GM23338 (cell line): Measurements from ENCODE around the gene TMEM101. TPM values are rescaled to one million over a fixed set of nuclear protein-coding genes. Genes with fewer than 3 reads are reported as not detected.

Source experiments
- ATAC-seq: fragments of 200-7000 bp; cut with Tn5 transposase; 3 replicates; pipeline ENCODE4 v1.9.1; 2020
- DNase-seq: peaks from one replicate; pipeline ENCODE4 v3.0.0-alpha.2; 2015; ENCODE audit warnings: low spot score
- H2AFZ ChIP-seq: fragments of 200-600 bp; sonication (generic); 2 replicates; pipeline ENCODE4 v1.8.0; 2016; ENCODE audit warnings: antibody characterized with exemption, mild to moderate bottlenecking, moderate library complexity
- H3F3A ChIP-seq: fragments of 200-600 bp; sonication (generic); replicated peaks from 2 replicates; pipeline ENCODE4 v1.8.0; 2017; ENCODE audit warnings: antibody characterized with exemption, mixed run types, low read depth
- H3K27ac ChIP-seq: fragments of 200-600 bp; sonication (generic); 2 replicates; pipeline ENCODE4 v1.6.1; 2016; ENCODE audit warnings: low read depth
- H3K27me3 ChIP-seq: fragments of 200-600 bp; sonication (generic); 2 replicates; pipeline ENCODE4 v1.8.0; 2016; ENCODE audit warnings: mild to moderate bottlenecking, mixed run types, moderate library complexity; ENCODE audit not compliant: insufficient read depth
- H3K36me3 ChIP-seq: fragments of 200-600 bp; sonication (generic); 2 replicates; pipeline ENCODE4 v1.8.0; 2016; ENCODE audit warnings: mild to moderate bottlenecking; ENCODE audit not compliant: insufficient read depth
- H3K4me1 ChIP-seq: fragments of 200-600 bp; sonication (generic); 2 replicates; pipeline ENCODE4 v1.8.0; 2016; ENCODE audit warnings: mild to moderate bottlenecking, moderate library complexity; ENCODE audit not compliant: insufficient read depth
- H3K4me2 ChIP-seq: fragments of 200-600 bp; sonication (generic); 2 replicates; pipeline ENCODE4 v1.7.1; 2017; ENCODE audit warnings: mixed run types
- H3K4me3 ChIP-seq: fragments of 200-600 bp; sonication (generic); 2 replicates; pipeline ENCODE4 v1.6.1; 2016; ENCODE audit warnings: mixed run types
- H3K79me2 ChIP-seq: fragments of 200-600 bp; sonication (generic); replicated peaks from 2 replicates; pipeline ENCODE4 v1.8.0; 2017; ENCODE audit warnings: mild to moderate bottlenecking; ENCODE audit not compliant: insufficient read depth
- H3K9me2 ChIP-seq: fragments of 200-600 bp; sonication (generic); 2 replicates; pipeline ENCODE4 v1.8.0; 2017; ENCODE audit not compliant: insufficient read depth
- H4K20me1 ChIP-seq: fragments of 200-600 bp; sonication (generic); replicated peaks from 2 replicates; pipeline ENCODE4 v1.8.0; 2017; ENCODE audit warnings: mild to moderate bottlenecking; ENCODE audit not compliant: insufficient read depth
- H3K27ac Mint-ChIP-seq: 2 replicates; pipeline ENCODE4 v1.8.0; 2020; ENCODE audit warnings: inconsistent platforms, mild to moderate bottlenecking, moderate library complexity, mixed read lengths
- H3K27me3 Mint-ChIP-seq: 3 replicates; pipeline ENCODE4 v1.8.0; 2022; ENCODE audit warnings: low read depth, mild to moderate bottlenecking, moderate library complexity, mixed read lengths, inconsistent platforms; ENCODE audit not compliant: insufficient read depth, poor library complexity
- H3K36me3 Mint-ChIP-seq: 3 replicates; pipeline ENCODE4 v1.8.0; 2021; ENCODE audit warnings: low read depth, mild to moderate bottlenecking, inconsistent platforms, moderate library complexity, mixed read lengths
- H3K4me1 Mint-ChIP-seq: 3 replicates; pipeline ENCODE4 v1.8.0; 2020; ENCODE audit warnings: mild to moderate bottlenecking, inconsistent platforms, mixed read lengths
- H3K4me3 Mint-ChIP-seq: 3 replicates; pipeline ENCODE4 v1.8.0; 2021; ENCODE audit warnings: moderate library complexity, mild to moderate bottlenecking, inconsistent platforms, mixed read lengths
- H3K9me3 Mint-ChIP-seq: 3 replicates; pipeline ENCODE4 v1.8.0; 2020; ENCODE audit warnings: moderate library complexity, mild to moderate bottlenecking, inconsistent platforms, mixed read lengths
- CREB1 ChIP-seq: fragments of 250-450 bp; sonication (Bioruptor Pico); IDR thresholded peaks from 2 replicates; pipeline ENCODE4 v1.5.0; 2020; ENCODE audit warnings: low read depth, mild to moderate bottlenecking, moderate library complexity
- EZH2phosphoT487 ChIP-seq: fragments of 200-600 bp; sonication (generic); IDR thresholded peaks from one replicate; pipeline ENCODE4 v1.8.1; 2018; ENCODE audit warnings: antibody characterized with exemption; ENCODE audit not compliant: unreplicated experiment
- JUNB ChIP-seq: IDR thresholded peaks from one replicate; pipeline ENCODE4 v1.6.1; 2016; ENCODE audit warnings: antibody characterized with exemption; ENCODE audit not compliant: unreplicated experiment
- POLR2AphosphoS5 ChIP-seq: IDR thresholded peaks from 2 replicates; pipeline ENCODE4 v1.6.1; 2016; ENCODE audit warnings: antibody characterized with exemption, low read depth
- STAT1 ChIP-seq: IDR thresholded peaks from one replicate; pipeline ENCODE4 v1.6.1; 2016; ENCODE audit warnings: antibody characterized with exemption; ENCODE audit not compliant: unreplicated experiment
- ZNF114 ChIP-seq: fragments of 250-450 bp; sonication (Bioruptor Pico); IDR thresholded peaks from 2 replicates; pipeline ENCODE4 v1.5.0; 2020; ENCODE audit warnings: mild to moderate bottlenecking, moderate library complexity
- polyA plus RNA-seq: library from polyadenylated mRNA; unstranded; fragments of >200 nt; fragmentation: Nextera tagmentation; extraction: Ambion mirVana; gene quantifications from 2 replicates; pipeline ENCODE4 v1.2.1, GENCODE V29; 2016
- total RNA-seq: library from RNA; depleted of rRNA; stranded (reverse); fragments of >200 nt; shearing (Covaris generic); gene quantifications from 2 replicates; pipeline ENCODE4 v1.2.3, GENCODE V29; 2014
- TF ChIP-seq, protein P1 (sequence below): IDR thresholded peaks from 2 replicates; pipeline ENCODE4 v1.6.1; 2016; ENCODE audit warnings: antibody characterized with exemption
- TF ChIP-seq, protein P2 (sequence below): IDR thresholded peaks from one replicate; pipeline ENCODE4 v1.6.1; 2018; ENCODE audit warnings: antibody characterized with exemption; ENCODE audit not compliant: unreplicated experiment
- TF ChIP-seq, protein P3 (sequence below): fragments of 250-450 bp; sonication (Bioruptor Pico); IDR thresholded peaks from 2 replicates; pipeline ENCODE4 v1.5.0; 2020; ENCODE audit warnings: mild to moderate bottlenecking, moderate library complexity
- TF ChIP-seq, protein P4 (sequence below), 2 experiments: fragments of 200-600 bp in 1 of 2; sonication (generic) in 1 of 2; conservative IDR thresholded peaks; 2 replicates each; pipeline versions ENCODE4 v1.5.1 to v1.6.1; 2016 to 2017; ENCODE audit warnings: antibody characterized with exemption in 2 of 2, low read depth in 2 of 2, mild to moderate bottlenecking in 2 of 2, moderate library complexity in 1 of 2

TMEM101 gene
- total and polyA plus RNA-seq, 2 experiments from 2014 or later: 15.9 to 31.6 TPM

DNA sequence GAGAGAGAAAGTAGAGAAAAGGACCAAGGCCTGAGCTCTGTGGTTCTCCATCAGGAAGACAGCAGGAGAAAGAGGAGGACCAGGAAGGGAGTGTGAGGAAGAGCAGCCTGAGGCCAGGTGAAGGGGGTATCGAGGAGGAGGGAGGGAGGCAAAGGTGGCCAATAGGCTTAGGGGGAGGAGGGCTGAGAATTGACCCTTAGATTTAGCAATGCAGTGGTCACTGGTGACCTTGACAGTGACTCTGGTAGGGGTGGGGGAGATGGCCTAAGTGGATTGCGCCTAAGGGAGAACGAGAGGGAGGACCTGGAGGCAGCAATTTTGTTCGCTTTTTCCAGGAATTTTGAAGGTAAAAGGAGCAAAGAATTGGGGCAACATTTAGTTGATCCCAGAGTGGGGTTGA is 15.7 kb downstream of the TMEM101 start:
- ATAC-seq (no peak), DNase-seq (no peak)
- Mint-ChIP-seq H3K4me1 (peaks cover 3% of the 10 kb centered on the region), H3K27me3 (peaks cover 16% of the 10 kb centered on the region), H3K4me3 (no peak overlapping the region), H3K9me3 (no peaks in the 10 kb centered on the region), H3K27ac (no peak overlapping the region), H3K36me3 (no peaks in the 10 kb centered on the region)
- peaks cover 3% of the 10 kb centered on the region for H3K4me1 ChIP-seq
- TF ChIP-seq CREB1: no peak
- no peak for TF ChIP-seq POLR2AphosphoS5
- TF ChIP-seq, protein P1, sequence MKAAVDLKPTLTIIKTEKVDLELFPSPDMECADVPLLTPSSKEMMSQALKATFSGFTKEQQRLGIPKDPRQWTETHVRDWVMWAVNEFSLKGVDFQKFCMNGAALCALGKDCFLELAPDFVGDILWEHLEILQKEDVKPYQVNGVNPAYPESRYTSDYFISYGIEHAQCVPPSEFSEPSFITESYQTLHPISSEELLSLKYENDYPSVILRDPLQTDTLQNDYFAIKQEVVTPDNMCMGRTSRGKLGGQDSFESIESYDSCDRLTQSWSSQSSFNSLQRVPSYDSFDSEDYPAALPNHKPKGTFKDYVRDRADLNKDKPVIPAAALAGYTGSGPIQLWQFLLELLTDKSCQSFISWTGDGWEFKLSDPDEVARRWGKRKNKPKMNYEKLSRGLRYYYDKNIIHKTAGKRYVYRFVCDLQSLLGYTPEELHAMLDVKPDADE: no peak
- TF ChIP-seq, protein P2, sequence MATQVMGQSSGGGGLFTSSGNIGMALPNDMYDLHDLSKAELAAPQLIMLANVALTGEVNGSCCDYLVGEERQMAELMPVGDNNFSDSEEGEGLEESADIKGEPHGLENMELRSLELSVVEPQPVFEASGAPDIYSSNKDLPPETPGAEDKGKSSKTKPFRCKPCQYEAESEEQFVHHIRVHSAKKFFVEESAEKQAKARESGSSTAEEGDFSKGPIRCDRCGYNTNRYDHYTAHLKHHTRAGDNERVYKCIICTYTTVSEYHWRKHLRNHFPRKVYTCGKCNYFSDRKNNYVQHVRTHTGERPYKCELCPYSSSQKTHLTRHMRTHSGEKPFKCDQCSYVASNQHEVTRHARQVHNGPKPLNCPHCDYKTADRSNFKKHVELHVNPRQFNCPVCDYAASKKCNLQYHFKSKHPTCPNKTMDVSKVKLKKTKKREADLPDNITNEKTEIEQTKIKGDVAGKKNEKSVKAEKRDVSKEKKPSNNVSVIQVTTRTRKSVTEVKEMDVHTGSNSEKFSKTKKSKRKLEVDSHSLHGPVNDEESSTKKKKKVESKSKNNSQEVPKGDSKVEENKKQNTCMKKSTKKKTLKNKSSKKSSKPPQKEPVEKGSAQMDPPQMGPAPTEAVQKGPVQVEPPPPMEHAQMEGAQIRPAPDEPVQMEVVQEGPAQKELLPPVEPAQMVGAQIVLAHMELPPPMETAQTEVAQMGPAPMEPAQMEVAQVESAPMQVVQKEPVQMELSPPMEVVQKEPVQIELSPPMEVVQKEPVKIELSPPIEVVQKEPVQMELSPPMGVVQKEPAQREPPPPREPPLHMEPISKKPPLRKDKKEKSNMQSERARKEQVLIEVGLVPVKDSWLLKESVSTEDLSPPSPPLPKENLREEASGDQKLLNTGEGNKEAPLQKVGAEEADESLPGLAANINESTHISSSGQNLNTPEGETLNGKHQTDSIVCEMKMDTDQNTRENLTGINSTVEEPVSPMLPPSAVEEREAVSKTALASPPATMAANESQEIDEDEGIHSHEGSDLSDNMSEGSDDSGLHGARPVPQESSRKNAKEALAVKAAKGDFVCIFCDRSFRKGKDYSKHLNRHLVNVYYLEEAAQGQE: no peak
- no peak for TF ChIP-seq ZNF114 (CRISPR knock-in tag)
- TF ChIP-seq, protein P3, sequence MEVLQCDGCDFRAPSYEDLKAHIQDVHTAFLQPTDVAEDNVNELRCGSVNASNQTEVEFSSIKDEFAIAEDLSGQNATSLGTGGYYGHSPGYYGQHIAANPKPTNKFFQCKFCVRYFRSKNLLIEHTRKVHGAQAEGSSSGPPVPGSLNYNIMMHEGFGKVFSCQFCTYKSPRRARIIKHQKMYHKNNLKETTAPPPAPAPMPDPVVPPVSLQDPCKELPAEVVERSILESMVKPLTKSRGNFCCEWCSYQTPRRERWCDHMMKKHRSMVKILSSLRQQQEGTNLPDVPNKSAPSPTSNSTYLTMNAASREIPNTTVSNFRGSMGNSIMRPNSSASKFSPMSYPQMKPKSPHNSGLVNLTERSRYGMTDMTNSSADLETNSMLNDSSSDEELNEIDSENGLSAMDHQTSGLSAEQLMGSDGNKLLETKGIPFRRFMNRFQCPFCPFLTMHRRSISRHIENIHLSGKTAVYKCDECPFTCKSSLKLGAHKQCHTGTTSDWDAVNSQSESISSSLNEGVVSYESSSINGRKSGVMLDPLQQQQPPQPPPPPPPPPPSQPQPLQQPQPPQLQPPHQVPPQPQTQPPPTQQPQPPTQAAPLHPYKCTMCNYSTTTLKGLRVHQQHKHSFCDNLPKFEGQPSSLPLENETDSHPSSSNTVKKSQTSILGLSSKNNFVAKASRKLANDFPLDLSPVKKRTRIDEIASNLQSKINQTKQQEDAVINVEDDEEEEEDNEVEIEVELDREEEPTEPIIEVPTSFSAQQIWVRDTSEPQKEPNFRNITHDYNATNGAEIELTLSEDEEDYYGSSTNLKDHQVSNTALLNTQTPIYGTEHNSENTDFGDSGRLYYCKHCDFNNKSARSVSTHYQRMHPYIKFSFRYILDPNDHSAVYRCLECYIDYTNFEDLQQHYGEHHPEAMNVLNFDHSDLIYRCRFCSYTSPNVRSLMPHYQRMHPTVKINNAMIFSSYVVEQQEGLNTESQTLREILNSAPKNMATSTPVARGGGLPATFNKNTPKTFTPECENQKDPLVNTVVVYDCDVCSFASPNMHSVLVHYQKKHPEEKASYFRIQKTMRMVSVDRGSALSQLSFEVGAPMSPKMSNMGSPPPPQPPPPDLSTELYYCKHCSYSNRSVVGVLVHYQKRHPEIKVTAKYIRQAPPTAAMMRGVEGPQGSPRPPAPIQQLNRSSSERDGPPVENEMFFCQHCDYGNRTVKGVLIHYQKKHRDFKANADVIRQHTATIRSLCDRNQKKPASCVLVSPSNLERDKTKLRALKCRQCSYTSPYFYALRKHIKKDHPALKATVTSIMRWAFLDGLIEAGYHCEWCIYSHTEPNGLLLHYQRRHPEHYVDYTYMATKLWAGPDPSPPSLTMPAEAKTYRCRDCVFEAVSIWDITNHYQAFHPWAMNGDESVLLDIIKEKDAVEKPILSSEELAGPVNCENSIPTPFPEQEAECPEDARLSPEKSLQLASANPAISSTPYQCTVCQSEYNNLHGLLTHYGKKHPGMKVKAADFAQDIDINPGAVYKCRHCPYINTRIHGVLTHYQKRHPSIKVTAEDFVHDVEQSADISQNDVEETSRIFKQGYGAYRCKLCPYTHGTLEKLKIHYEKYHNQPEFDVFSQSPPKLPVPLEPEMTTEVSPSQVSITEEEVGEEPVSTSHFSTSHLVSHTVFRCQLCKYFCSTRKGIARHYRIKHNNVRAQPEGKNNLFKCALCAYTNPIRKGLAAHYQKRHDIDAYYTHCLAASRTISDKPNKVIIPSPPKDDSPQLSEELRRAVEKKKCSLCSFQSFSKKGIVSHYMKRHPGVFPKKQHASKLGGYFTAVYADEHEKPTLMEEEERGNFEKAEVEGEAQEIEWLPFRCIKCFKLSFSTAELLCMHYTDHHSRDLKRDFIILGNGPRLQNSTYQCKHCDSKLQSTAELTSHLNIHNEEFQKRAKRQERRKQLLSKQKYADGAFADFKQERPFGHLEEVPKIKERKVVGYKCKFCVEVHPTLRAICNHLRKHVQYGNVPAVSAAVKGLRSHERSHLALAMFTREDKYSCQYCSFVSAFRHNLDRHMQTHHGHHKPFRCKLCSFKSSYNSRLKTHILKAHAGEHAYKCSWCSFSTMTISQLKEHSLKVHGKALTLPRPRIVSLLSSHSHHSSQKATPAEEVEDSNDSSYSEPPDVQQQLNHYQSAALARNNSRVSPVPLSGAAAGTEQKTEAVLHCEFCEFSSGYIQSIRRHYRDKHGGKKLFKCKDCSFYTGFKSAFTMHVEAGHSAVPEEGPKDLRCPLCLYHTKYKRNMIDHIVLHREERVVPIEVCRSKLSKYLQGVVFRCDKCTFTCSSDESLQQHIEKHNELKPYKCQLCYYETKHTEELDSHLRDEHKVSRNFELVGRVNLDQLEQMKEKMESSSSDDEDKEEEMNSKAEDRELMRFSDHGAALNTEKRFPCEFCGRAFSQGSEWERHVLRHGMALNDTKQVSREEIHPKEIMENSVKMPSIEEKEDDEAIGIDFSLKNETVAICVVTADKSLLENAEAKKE (CRISPR knock-in tag): no peak
- no peak for TF ChIP-seq STAT1
- TF ChIP-seq JUNB: no peak
- TF ChIP-seq, protein P4, sequence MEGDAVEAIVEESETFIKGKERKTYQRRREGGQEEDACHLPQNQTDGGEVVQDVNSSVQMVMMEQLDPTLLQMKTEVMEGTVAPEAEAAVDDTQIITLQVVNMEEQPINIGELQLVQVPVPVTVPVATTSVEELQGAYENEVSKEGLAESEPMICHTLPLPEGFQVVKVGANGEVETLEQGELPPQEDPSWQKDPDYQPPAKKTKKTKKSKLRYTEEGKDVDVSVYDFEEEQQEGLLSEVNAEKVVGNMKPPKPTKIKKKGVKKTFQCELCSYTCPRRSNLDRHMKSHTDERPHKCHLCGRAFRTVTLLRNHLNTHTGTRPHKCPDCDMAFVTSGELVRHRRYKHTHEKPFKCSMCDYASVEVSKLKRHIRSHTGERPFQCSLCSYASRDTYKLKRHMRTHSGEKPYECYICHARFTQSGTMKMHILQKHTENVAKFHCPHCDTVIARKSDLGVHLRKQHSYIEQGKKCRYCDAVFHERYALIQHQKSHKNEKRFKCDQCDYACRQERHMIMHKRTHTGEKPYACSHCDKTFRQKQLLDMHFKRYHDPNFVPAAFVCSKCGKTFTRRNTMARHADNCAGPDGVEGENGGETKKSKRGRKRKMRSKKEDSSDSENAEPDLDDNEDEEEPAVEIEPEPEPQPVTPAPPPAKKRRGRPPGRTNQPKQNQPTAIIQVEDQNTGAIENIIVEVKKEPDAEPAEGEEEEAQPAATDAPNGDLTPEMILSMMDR (conservative IDR thresholded peaks at IDR 0.05; ENCODE audit: low read depth in 2 of 2): no peak
- no peak for TF ChIP-seq EZH2phosphoT487
- H3K27ac ChIP-seq: no peak overlapping the region
- H3K36me3 ChIP-seq: no peaks in the 10 kb centered on the region
- no peak overlapping the region for H3K4me2 ChIP-seq
- no peaks in the 10 kb centered on the region for H3K9me2 ChIP-seq
- H3K4me3 ChIP-seq: no peak overlapping the region
- H3K27me3 ChIP-seq: peaks cover 22% of the 10 kb centered on the region
- no peak overlapping the region for H2AFZ ChIP-seq
- no peaks in the 10 kb centered on the region for H3F3A ChIP-seq
- H4K20me1 ChIP-seq: no peaks in the 10 kb centered on the region
- H3K79me2 ChIP-seq: no peaks in the 10 kb centered on the region
